Stimulated activated CD4-positive, alpha-beta T cell treated with anti-CD3 and anti-CD28 coated beads, Interleukin-2, amount 100 ng/mL, for 4 hours (primary cell): ENCODE results near the gene UBE2E1.

Experiments
- DNase-seq: peaks from one replicate; pipeline ENCODE4 v3.0.0-alpha.2; 2020; ENCODE audit warnings: low read depth

Gene UBE2E1

DNA sequence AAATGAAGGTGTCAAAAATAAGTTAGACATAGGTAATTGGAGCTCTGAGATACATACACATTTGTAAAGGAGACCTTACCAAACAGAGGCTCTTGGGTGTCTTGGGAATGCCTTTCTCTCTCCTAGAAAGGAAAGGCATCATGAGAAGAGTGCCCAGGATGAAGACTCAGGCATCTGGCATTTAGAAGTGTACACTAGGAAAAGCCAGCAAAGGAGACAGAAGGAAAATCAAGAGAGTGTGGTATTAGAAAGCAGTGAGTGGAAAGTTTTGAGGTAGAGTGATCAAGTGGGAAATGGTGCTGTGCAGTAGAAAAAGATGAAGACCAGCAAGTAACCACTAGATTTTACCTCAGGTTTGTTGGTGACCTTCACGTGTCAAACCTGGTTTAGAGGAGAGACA, 16.1 kb downstream of the UBE2E1 start:
- DNase-seq, result no peak

GRCh38 chr3:23822559-23822958, 16.8 kb downstream of the UBE2E1 start:
- DNase-seq, result no peak

DNA sequence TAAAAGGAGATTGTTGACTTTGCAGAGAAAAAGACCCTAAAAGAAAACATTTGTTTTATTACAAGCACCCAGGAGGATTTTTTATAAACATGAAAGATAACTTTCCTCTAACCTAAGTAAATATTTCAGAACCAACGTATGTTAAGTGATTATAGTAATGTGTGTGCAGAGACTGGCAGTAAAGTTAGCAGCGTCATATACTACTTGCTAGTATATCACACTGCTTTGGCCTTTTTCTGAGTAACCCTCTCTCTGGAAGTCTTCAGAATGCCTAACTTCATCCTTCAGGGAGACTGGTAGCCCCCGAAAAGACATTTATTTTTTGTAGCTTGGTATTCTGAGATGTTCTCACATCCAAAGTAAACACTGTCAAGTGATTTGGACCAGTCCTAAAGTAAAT, 17.9 kb downstream of the UBE2E1 start:
- no peak for DNase-seq

- DNase-seq, result no peak
Observed at GRCh38 chr3:23824699-23825444, 19.1 kb downstream of the UBE2E1 start.

- DNase-seq, result no peak
Observed at GRCh38 chr3:23825802-23826201, 20.0 kb downstream of the UBE2E1 start.

DNA sequence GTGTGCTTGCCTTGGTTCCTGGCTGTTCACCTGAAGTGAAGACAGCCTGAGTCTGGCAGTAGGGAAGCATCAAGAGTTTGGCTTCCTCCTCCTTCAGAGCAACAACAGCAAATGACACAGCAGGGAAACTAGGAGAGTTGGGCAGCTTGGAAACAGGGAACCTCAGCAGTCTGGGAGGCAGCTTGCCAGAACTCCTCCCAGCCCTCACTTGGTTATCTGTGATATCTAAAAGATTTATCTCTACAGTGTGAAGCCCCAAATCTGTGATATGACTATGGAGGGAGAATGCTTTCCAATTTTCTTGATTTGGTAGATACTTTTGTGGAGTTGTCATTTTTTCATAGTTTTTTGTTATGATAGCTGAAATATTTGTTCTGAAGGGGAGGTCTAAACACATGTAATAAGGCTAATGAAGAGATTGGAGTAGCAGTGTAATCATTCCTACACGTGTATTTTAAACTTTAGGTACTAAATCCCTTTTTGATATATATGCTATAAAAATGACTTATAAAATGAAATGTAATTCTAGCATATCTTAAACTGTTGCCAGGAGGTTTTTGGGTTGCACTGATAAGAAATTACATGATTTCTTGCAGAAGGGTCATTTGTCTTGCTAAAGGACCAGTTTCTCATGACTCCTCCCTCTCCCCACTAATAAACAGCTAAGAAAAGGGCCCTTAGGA, 20.8 kb downstream of the UBE2E1 start:
- no peak for DNase-seq

DNA sequence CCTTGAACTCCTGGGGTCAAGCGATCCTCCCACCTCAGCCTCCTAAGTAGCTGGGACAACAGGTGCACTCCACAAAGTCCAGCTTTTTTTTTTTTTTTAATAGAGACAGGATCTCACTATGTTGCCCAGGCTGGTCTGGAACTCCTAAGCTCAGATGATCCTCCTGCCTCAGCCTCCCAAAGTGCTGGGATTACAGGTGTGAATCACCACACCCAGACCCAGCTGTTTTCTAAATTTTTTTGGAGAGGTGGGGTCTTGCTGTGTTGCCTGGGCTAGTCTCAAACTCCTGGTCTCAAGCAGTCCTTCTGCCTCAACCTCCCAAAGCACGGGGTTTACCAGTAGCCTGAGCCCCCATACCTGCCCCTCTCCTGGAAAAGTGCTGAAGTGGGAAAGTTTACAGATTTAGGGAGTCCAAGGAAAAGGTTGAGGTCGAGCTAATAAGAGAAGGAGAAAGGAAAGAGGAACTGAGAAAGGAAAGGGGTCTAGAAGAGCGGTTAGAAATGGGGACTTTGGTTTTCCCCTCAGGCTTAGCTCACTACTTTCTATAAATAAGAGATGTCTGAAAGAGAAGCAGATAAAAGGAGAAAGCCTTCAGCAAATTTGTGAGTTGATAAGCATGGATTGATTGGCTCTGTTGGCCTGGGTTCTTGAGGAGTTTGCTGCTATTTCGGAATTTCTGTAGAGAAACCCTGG, 23.6 kb downstream of the UBE2E1 start:
- no peak for DNase-seq

DNA sequence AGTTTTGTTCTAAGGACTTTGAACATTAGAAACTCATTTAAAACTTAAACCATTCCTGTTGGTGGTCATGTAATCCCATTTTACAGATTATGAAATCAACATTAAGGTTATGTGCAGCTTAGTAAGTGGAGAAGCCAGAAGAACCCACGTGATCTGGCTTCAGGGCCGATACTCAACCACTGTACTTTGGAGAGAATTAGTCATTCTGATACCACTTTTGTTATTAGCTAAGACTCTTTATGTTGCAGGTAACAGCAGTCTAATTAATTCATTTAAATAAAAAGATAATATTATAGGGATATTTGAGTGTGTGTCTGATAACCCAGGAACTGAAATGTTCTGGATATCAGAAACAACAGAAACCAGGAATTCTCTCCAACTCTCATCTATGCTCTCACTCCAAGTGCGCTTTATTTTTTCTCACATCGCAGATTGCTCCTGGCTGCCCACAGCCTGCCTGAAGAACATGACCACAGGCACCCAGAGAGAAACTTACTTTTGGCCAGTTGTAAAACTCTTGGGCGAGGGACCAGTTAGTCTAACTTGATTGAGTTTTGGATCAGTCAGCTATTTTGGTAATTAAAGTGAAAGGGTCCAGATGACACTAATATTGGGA, 25.2 kb downstream of the UBE2E1 start:
- no peak for DNase-seq

DNA sequence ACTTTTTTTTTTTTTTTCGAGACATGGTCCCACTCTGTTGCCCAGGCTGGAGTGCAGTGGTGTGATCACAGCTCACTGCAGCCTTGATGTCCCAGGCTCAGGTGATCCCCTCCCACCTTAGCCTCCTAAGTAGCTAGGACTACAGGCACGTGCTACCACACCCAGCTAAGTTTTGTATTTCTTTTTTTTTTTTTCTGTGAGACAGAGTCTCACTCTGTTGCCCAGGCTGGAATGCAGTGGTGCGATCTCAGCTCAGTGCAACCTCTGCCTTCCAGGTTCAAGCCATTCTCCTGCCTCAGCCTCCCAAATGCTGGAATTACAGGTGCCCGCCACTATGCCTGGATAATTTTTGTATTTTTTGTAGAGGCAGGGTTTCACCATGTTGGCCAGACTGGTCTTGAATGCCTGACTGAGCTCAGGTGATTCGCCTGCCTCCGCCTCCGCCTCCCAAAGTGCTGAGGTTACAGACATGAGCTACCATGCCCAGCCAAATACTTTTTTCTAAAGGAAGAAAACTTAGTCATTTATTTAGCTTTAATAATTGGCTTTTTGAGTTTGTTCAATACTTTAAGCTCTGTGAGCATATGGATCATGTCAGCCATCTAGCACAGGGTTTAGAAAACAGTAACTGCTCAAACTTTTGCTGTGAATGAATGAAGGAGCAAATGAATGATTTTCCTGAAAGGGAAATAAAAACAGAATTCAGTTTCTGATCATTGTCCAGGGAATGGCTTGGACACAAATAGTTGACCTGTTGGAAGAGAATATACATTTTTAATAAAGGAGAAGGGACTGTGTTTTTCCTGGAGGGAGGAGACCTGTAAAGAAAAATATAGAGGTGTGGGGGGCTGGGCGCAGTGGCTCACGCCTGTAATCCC, 26.0 kb downstream of the UBE2E1 start:
- DNase-seq, result no peak

DNA sequence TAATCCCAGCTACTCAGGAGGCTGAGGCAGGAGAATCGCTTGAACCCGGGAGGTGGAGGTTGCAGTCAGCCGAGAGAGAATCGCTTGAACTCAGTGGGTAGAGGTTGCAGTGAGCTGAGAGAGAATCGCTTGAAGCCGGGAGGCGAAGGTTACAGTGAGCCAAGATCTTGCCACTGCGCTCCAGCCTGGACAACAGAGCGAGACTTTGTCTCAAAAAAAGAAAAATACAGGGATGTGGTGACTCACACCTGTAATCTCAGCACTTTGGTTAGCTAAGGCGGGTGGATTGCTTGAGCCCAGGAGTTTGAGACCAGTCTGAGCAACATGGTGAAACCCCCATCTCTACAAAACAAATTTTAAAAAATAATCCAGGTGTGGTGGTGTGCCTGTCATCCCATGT, 26.8 kb downstream of the UBE2E1 start:
- DNase-seq, result no peak

GRCh38 chr3:23834082-23834870, 28.5 kb downstream of the UBE2E1 start:
- no peak for DNase-seq

- DNase-seq, result no peak
Observed at GRCh38 chr3:23835087-23835486, 29.3 kb downstream of the UBE2E1 start.

GRCh38 chr3:23835802-23836201, 30.0 kb downstream of the UBE2E1 start:
- no peak for DNase-seq

- DNase-seq, result no peak
Observed at GRCh38 chr3:23836536-23837230, 30.9 kb downstream of the UBE2E1 start.

DNA sequence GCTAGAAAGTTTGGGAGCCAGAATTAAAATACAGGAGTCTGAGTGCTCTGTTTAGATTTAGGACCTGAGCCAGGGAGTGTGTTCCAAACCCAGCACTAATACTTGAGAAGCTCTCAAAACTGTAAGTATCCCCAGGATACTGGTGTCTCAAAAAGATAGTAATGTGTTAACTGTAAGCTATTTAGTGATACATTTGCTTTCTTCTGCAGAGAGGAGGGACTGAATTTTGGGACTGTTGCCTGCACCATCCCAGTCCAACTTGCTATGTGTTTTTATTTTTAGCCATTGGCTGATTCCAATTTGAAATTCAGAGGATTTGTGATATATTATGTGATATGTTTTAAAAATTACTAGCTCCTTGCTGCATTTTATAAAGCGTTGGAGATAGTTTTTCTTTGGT, 31.5 kb downstream of the UBE2E1 start:
- DNase-seq, result no peak

GRCh38 chr3:23837691-23838090, 31.9 kb downstream of the UBE2E1 start:
- no peak for DNase-seq

GRCh38 chr3:23840521-23840920, 34.8 kb downstream of the UBE2E1 start:
- DNase-seq, result no peak

- DNase-seq, result no peak
Observed at GRCh38 chr3:23843869-23844268, 38.1 kb downstream of the UBE2E1 start.

DNA sequence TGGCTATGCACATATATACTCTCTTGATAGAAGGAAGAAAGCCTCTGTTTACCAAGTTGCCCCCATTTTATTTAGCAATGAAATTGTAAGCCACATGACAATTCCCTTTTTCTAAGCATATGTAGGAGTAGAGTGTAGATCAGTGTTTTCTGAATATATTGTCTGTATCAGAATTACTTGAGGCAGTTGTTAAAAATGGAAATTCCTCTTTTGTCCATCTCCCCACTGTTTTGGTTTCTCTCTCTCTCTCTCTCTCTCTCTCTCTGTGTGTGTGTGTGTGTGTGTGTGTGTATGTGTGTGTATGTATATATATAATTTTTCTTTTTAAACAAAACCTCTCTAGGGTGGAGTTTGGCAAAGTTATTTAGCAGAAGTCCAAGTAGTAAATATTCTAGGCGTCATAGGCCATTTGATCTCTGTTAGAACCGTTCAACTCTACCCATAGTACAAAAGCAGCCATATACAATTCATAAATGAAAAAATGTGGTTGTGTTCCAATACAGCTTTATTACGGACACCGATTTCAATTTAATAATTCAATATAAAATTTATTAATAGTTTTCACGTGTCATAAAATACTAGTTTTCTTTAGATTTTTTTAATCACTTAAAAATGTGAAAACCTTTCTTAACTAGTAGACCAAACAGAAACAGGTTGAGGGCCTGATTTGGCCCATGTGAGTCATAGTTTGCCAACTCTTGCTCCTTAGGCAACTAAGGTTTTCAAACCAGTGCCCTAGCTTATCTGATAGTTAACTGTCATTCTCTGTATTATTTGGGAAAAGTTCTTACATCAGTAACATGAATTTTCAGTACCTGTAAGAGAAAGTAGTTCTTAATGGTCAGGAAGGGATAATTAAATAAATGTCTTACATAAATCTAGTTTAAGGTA, 39.8 kb downstream of the UBE2E1 start:
- no peak for DNase-seq
